Colonic mucosa (tissue), 4 donors: ENCODE data around the gene TTLL4. TPM values are rescaled to one million over a fixed set of nuclear protein-coding genes. Genes with fewer than 3 reads are reported as not detected.

ENCODE experiments used
- DNase-seq: peaks from one replicate; pipeline ENCODE4 v3.0.0-alpha.2; 2020
- H3K27ac ChIP-seq: fragments of 200-600 bp; one replicate; pipeline ENCODE4 v1.8.0; 2021
- H3K27me3 ChIP-seq: fragments of 200-600 bp; one replicate; pipeline ENCODE4 v1.8.0; 2021
- H3K36me3 ChIP-seq: fragments of 200-600 bp; one replicate; pipeline ENCODE4 v1.8.0; 2021
- H3K4me1 ChIP-seq: fragments of 200-600 bp; one replicate; pipeline ENCODE4 v1.8.0; 2021; ENCODE audit warnings: mild to moderate bottlenecking
- H3K4me3 ChIP-seq: fragments of 200-600 bp; one replicate; pipeline ENCODE4 v1.8.0; 2021
- H3K9ac ChIP-seq, 2 donors: one replicate each; pipeline ENCODE4 v1.7.0; 2013; ENCODE audit warnings: control low read depth in 2 of 2, low read depth in 2 of 2, low read length in 2 of 2
- H3K9me3 ChIP-seq: fragments of 200-600 bp; one replicate; pipeline ENCODE4 v1.8.0; 2021
- intact Hi-C: fragments of 100-400 bp; cut with DNase I; formaldehyde crosslinking; loops from one replicate; pipeline ENCODE4 v1.14.1; 2022
- total RNA-seq, 2 donors: library from RNA; stranded (reverse); fragmentation: NEBNext Ultra II Directional in 1 of 2; extraction: Animal tissue kit (Norgen Biotek cat#: 25700) in 1 of 2; gene quantifications; one replicate each; pipeline ENCODE4 v1.2.1, GENCODE V29; 2021
- TF ChIP-seq, protein P1 (sequence below): fragments of 200-600 bp; IDR thresholded peaks from one replicate; pipeline ENCODE4 v1.8.0; 2022; ENCODE audit warnings: antibody characterized with exemption, mild to moderate bottlenecking
- donor health status: healthy.
- donor health status: DM: no; HTN: no; CAD: no.
- donor health status: DM: no; HTN: no; CAD: no.

The TTLL4 gene
- total RNA-seq, 2 donors from 2014 or later: 27.5 to 36.7 TPM

DNA sequence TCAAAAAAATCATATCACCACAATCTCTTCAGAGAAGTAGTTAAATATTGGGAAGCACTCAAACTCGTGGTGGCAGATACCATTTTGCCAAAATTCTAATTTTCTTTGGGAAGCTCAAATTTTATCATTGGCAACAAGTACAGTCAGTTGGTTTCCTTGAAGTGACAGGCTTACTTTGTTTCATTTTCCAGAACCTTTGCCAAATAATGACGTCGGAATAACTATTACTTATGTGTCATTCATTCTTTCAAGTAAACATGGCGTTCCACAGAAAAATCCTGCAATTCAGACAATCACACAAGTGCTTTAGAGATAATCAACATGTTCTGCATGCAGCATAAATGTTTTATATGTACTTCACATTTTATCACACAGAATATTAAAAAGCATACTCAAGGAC is 5.4 kb downstream of the TTLL4 start:
- no peak for DNase-seq
- Histone ChIP-seq H3K27me3 (no peaks in the 10 kb centered on the region), H3K9me3 (no peaks in the 10 kb centered on the region), H3K36me3 (no peaks in the 10 kb centered on the region), H3K4me1 (peaks cover 3% of the 10 kb centered on the region), H3K27ac (no peak overlapping the region), H3K9ac (no peak overlapping the region), H3K4me3 (no peak overlapping the region)
- intact Hi-C loops: no loop called here
- TF ChIP-seq, protein P1, sequence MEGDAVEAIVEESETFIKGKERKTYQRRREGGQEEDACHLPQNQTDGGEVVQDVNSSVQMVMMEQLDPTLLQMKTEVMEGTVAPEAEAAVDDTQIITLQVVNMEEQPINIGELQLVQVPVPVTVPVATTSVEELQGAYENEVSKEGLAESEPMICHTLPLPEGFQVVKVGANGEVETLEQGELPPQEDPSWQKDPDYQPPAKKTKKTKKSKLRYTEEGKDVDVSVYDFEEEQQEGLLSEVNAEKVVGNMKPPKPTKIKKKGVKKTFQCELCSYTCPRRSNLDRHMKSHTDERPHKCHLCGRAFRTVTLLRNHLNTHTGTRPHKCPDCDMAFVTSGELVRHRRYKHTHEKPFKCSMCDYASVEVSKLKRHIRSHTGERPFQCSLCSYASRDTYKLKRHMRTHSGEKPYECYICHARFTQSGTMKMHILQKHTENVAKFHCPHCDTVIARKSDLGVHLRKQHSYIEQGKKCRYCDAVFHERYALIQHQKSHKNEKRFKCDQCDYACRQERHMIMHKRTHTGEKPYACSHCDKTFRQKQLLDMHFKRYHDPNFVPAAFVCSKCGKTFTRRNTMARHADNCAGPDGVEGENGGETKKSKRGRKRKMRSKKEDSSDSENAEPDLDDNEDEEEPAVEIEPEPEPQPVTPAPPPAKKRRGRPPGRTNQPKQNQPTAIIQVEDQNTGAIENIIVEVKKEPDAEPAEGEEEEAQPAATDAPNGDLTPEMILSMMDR: no peak

DNA sequence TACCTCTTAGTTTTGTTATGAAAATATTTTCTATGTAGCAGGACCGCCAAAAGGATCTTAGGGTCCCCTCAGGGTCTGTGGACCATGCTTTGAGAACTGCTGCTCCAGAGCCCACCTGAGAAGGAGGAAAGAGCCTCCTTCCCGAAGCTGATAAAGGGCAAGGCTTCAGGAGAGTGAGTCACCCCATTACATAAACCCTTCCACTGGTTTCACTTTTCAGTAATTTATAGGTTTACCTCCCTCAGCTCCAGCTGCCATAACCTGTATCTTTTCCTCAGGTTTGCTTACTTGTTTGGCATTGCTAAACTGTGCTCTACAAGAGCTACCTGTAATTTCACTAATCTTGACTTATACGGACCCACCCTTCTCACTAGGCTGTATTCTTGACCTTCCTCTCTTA is 6.6 kb downstream of the TTLL4 start:
- peak; percentile 20 for DNase-seq

DNA sequence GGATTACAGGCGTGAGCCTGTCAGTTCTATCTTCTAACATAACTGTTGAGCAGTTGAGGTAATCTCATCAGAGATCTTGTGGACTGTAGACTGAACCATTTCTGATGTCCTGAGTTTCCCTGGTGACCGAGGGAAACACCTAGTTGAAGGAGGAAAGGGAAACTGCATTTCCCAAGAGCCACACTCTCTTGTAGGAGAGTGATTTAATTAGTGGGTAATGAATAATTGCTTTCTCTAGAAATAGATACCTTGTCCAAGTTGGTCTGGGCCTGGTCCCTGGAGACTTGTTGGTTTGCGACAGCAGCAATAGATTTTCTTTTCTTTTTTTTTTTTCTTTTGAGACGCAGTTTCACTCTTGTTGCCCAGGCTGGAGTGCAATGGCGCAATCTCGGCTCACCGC is 7.4 kb downstream of the TTLL4 start:
- TF ChIP-seq, protein P1: no peak
- Histone ChIP-seq H3K9ac (no peak overlapping the region), H3K36me3 (no peaks in the 10 kb centered on the region), H3K27me3 (no peaks in the 10 kb centered on the region), H3K4me3 (no peak overlapping the region), H3K4me1 (no peaks in the 10 kb centered on the region), H3K27ac (peak overlapping the region; percentile 45), H3K9me3 (no peaks in the 10 kb centered on the region)
- intact Hi-C loops: no loop called here
- no peak for DNase-seq

More for the DNA sequence above, 6.6 kb downstream of the TTLL4 start:
- intact Hi-C loops: no loop called here
- H3K9me3 ChIP-seq: no peaks in the 10 kb centered on the region
- peak overlapping the region in 1 of 2 donors; percentile 6 for H3K9ac ChIP-seq
- TF ChIP-seq, protein P1: no peak
- no peak overlapping the region for H3K4me3 ChIP-seq
- H3K4me1 ChIP-seq: no peaks in the 10 kb centered on the region
- H3K27ac ChIP-seq: peak overlapping the region; percentile 45
- H3K36me3 ChIP-seq: no peaks in the 10 kb centered on the region
- no peaks in the 10 kb centered on the region for H3K27me3 ChIP-seq

DNA sequence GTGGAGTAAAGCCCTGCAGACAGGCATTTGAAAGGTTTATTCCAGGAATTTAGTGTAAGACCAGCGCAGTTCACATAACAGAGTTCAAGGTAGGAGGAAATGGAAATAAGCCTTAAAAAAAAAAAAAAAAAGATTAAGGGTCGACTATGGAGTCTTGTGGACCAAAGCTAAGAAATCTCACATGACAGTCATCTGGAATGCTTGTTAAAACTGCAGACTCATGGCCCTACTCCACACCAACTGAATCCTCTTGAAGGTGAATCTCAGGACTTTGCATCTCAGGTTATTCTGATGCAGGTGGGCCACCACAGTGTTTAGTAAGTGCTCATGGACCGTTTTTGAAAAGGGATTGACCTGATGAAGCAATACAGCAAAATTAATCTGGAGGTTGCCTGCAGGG is 8.8 kb downstream of the TTLL4 start:
- H3K9me3 ChIP-seq: no peaks in the 10 kb centered on the region
- TF ChIP-seq, protein P1: no peak
- no peak overlapping the region for H3K4me3 ChIP-seq
- DNase-seq: no peak
- H3K9ac ChIP-seq: no peak overlapping the region
- no peaks in the 10 kb centered on the region for H3K36me3 ChIP-seq
- intact Hi-C loops: no loop called here
- H3K27ac ChIP-seq: no peak overlapping the region
- no peaks in the 10 kb centered on the region for H3K4me1 ChIP-seq
- no peaks in the 10 kb centered on the region for H3K27me3 ChIP-seq

DNA sequence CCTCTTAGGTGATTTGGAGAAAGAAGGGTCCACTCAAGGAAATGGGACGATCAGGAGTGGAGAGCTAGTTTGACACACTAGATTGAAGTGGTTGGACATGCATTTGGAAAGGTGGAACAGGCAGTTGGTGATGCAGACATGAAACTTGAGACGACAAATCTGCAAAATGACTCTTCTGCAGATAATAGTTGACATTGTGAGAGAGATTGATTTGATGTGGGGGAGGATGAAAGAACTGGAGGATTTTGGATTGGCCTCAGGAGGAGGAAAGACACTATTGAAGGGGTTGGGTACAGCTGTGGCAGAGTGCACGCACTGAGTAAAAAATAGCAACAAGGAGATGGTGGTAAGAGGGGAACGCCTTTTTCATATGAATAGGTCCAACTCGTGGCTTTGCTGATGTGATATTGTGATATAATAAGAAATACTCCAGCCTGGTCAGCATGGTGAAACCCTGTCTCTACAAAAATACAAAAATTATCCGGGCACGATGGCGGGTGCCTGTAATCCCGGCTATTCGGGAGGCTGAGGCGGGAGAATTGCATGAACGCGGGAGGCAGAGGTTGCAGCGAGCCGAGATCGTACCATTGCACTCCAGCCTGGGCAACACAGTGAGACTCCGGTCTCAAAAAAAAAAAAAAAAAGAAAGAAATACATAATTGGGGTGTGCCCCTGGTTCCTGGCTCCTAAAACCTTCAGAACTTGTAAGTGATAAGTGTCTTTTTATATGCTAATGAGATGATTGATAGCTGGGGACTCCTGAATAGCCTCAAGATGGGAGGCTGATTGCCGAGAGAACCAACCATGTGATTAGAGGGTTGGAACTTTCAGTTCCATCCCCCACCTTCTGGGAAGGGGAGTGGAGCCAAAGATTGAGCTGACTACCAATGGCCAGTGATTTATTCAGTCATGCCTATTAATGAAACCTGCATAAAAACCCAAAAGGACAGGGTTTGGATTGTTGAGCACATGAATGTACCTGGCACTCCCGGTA is 9.7 kb downstream of the TTLL4 start:
- Histone ChIP-seq H3K4me3 (no peak overlapping the region), H3K9me3 (no peaks in the 10 kb centered on the region), H3K27me3 (no peaks in the 10 kb centered on the region), H3K9ac (no peak overlapping the region), H3K36me3 (no peaks in the 10 kb centered on the region), H3K4me1 (no peaks in the 10 kb centered on the region), H3K27ac (no peak overlapping the region)
- intact Hi-C loops: no loop called here
- TF ChIP-seq, protein P1: no peak
- no peak for DNase-seq
